Hepatocyte (in vitro differentiated cells): ENCODE results near the gene FBXO41.

ENCODE experiments used
- EZH2 ChIP-seq: fragments of 200-600 bp; sonication (generic); IDR thresholded peaks from 2 replicates; pipeline ENCODE4 v1.6.1; 2016; ENCODE audit warnings: antibody characterized with exemption, mild to moderate bottlenecking, borderline replicate concordance
- TF ChIP-seq, protein P1 (sequence below): fragments of 200-600 bp; sonication (generic); IDR thresholded peaks from 2 replicates; pipeline ENCODE4 v1.5.1; 2016; ENCODE audit warnings: antibody characterized with exemption, mild to moderate bottlenecking; ENCODE audit not compliant: poor library complexity

DNA sequence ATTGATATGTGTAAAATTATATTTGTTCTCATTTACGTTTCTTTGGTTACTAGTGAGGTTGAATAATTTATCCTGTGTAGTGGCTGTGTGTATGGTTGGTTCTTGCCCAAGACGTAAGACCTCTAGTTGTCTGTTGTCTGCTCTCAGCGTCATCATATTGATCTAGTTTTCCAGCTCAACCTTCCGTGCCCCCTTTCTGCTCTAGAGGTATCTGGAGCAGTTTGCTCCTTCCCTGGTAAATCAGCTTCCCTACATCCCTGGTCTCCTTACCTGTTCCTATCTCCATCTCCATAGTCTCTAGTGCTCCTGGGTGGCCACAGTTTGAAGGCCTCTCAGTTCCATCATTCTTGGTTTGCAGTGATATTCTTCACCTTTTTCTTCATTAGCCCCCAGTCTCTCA is 69.0 kb downstream of the FBXO41 start:
- TF ChIP-seq, protein P1, sequence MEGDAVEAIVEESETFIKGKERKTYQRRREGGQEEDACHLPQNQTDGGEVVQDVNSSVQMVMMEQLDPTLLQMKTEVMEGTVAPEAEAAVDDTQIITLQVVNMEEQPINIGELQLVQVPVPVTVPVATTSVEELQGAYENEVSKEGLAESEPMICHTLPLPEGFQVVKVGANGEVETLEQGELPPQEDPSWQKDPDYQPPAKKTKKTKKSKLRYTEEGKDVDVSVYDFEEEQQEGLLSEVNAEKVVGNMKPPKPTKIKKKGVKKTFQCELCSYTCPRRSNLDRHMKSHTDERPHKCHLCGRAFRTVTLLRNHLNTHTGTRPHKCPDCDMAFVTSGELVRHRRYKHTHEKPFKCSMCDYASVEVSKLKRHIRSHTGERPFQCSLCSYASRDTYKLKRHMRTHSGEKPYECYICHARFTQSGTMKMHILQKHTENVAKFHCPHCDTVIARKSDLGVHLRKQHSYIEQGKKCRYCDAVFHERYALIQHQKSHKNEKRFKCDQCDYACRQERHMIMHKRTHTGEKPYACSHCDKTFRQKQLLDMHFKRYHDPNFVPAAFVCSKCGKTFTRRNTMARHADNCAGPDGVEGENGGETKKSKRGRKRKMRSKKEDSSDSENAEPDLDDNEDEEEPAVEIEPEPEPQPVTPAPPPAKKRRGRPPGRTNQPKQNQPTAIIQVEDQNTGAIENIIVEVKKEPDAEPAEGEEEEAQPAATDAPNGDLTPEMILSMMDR = no peak
- no peak for TF ChIP-seq EZH2
